Measurements from ENCODE around the gene SLC22A13. TPM values are rescaled to one million over a fixed set of nuclear protein-coding genes. Genes with fewer than 3 reads are reported as not detected.

Gene SLC22A13
- total and polyA plus RNA-seq, 2 of the 4 experiments (the other 2 are of a cell fraction): under 0.01 to 0.22 TPM

DNA sequence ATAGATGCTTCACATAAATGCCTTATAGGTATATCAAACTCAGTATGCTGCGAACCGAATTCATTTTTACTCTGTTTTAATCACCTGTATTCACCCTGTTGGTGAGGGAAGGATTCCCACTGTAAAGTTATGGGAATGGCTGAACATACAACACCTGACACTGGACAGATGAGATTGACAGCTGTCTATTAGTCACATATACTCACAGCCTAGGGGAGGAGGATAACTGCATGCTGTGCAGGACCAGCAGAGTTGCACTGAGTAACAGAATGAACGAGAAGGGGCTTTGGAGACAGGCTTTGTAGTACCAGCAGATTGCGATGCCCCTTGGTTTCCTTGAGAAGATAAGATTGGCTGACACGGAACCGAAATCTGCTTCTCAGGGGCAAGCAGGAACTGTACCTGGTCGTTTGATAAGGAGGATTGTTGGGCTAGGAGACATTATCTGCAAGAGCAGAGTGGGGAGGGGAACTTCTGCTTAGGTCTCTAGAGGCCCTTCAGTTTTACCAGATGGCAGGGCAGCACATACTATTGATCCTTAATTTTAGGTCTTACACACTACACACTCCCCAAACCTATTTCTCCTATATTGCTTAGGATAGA, 43.5 kb upstream of the SLC22A13 start:
- H2AFZ ChIP-seq (replicated peaks; ENCODE audit: low read length, poor library complexity): no peak overlapping the region
- peaks cover 11% of the 10 kb centered on the region; the same call in 1 of the 2 replicates for H4K20me1 ChIP-seq (ENCODE audit: insufficient read depth, low read length)

More for the DNA sequence above, 43.5 kb upstream of the SLC22A13 start:
- intact Hi-C loops (cut with micrococcal nuclease) (no loop called here), dilution Hi-C loops (cut with HindIII; ENCODE audit: low sequenced_read_pairs, unreplicated experiment) (no loop called here), in situ Hi-C loops (cut with MboI; ENCODE audit: low sequenced_read_pairs) (no loop called here)
- Histone ChIP-seq H3K27me3 (ENCODE audit: control insufficient read depth, insufficient read depth, low read length) (no peaks in the 10 kb centered on the region), H3K4me2 (ENCODE audit: low read depth, low read length) (no peak overlapping the region), H2AK9ac (replicated peaks; ENCODE audit: low read depth, low read length, poor library complexity) (no peak overlapping the region), H4K5ac (ENCODE audit: low read depth, low read length) (no peak overlapping the region), H3K9me1 (ENCODE audit: insufficient read depth, low read length) (peaks cover 8% of the 10 kb centered on the region; the same call in 1 of the 2 replicates), H3K79me1 (ENCODE audit: low read depth in 1 of 2, low read length in 2 of 2) (peaks cover 32 to 53% of the 10 kb centered on the region in 2 experiments), H3K18ac (ENCODE audit: low read depth, low read length) (no peak overlapping the region), H3K9ac (ENCODE audit: low read depth, low read length) (no peak overlapping the region), H3K4me1 (ENCODE audit: control insufficient read depth, insufficient read depth, low read length) (no peaks in the 10 kb centered on the region; the same call in 1 of the 2 replicates), H3K56ac (ENCODE audit: extremely low read depth, insufficient read depth, low read length) (no peak overlapping the region), H3K36me3 (ENCODE audit: control insufficient read depth, insufficient read depth, low read length) (peaks cover 11% of the 10 kb centered on the region), H2BK5ac (ENCODE audit: low read depth, low read length, poor library complexity, severe bottlenecking) (no peak overlapping the region), H3K14ac (replicated peaks; ENCODE audit: low read depth, low read length) (no peak overlapping the region), H2AK5ac (ENCODE audit: low read depth, low read length) (no peak overlapping the region), H2BK20ac (ENCODE audit: low read depth, low read length) (no peak overlapping the region), H2BK15ac (ENCODE audit: low read depth, low read length) (no peak overlapping the region), H4K91ac (ENCODE audit: insufficient read depth, low read depth, low read length) (no peak overlapping the region), H3K4me3 (ENCODE audit: insufficient read depth, low read depth, low read length) (no peak overlapping the region), H3K9me3 (ENCODE audit: control insufficient read depth, insufficient read depth, low read length) (no peaks in the 10 kb centered on the region), H2BK120ac (ENCODE audit: low read depth, low read length) (no peak overlapping the region), H4K8ac (ENCODE audit: low read depth in 2 of 2, low read length in 2 of 2) (no peak overlapping the region), H3K27ac (ENCODE audit: insufficient read depth, low read length) (no peak overlapping the region), H3K23ac (ENCODE audit: low read depth, low read length) (no peak overlapping the region), H3K4ac (ENCODE audit: low read depth, low read length) (no peak overlapping the region)
- CTCF ChIA-PET: no interaction called here
- DNase-seq (no peak), ATAC-seq (ENCODE audit: low read depth) (no peak)
- TF ChIP-seq RCOR1 (IDR thresholded peaks at IDR 0.05; ENCODE audit: insufficient replicate concordance, low read length): no peak
- TF ChIP-seq MXI1 (IDR thresholded peaks at IDR 0.05; ENCODE audit: borderline replicate concordance, low read depth, low read length): no peak
- no peak for TF ChIP-seq RFX5 (IDR thresholded peaks at IDR 0.05; ENCODE audit: low read depth, low read length)
- no peak for TF ChIP-seq NFE2L2 (IDR thresholded peaks at IDR 0.05; ENCODE audit: low read depth, low read length)
- no peak for TF ChIP-seq BHLHE40 (IDR thresholded peaks at IDR 0.05; ENCODE audit: low read depth, low read length)
- TF ChIP-seq RAD21 (IDR thresholded peaks at IDR 0.05; ENCODE audit: low read length): no peak
- TF ChIP-seq, protein P1, sequence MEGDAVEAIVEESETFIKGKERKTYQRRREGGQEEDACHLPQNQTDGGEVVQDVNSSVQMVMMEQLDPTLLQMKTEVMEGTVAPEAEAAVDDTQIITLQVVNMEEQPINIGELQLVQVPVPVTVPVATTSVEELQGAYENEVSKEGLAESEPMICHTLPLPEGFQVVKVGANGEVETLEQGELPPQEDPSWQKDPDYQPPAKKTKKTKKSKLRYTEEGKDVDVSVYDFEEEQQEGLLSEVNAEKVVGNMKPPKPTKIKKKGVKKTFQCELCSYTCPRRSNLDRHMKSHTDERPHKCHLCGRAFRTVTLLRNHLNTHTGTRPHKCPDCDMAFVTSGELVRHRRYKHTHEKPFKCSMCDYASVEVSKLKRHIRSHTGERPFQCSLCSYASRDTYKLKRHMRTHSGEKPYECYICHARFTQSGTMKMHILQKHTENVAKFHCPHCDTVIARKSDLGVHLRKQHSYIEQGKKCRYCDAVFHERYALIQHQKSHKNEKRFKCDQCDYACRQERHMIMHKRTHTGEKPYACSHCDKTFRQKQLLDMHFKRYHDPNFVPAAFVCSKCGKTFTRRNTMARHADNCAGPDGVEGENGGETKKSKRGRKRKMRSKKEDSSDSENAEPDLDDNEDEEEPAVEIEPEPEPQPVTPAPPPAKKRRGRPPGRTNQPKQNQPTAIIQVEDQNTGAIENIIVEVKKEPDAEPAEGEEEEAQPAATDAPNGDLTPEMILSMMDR (conservative IDR thresholded peaks at IDR 0.05; ENCODE audit: low read depth, low read length): no peak
- TF ChIP-seq POLR2A (IDR thresholded peaks at IDR 0.05; ENCODE audit: low read depth, low read length): no peak
- TF ChIP-seq, protein P2, sequence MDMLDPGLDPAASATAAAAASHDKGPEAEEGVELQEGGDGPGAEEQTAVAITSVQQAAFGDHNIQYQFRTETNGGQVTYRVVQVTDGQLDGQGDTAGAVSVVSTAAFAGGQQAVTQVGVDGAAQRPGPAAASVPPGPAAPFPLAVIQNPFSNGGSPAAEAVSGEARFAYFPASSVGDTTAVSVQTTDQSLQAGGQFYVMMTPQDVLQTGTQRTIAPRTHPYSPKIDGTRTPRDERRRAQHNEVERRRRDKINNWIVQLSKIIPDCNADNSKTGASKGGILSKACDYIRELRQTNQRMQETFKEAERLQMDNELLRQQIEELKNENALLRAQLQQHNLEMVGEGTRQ (IDR thresholded peaks at IDR 0.05; ENCODE audit: low read depth, low read length): no peak
- TF ChIP-seq CHD1 (IDR thresholded peaks at IDR 0.05; ENCODE audit: low read depth, low read length): no peak
- TF ChIP-seq FOS (IDR thresholded peaks at IDR 0.05; ENCODE audit: low read depth, low read length): no peak
- no peak for TF ChIP-seq MAFK (IDR thresholded peaks at IDR 0.05; ENCODE audit: low read depth, low read length)
- TF ChIP-seq CEBPB (IDR thresholded peaks at IDR 0.05; ENCODE audit: low read depth, low read length): no peak
- TF ChIP-seq SMC3 (IDR thresholded peaks at IDR 0.05; ENCODE audit: low read depth, low read length): no peak
- TF ChIP-seq MAZ (IDR thresholded peaks at IDR 0.05; ENCODE audit: borderline replicate concordance, low read depth, low read length): no peak
- TF ChIP-seq, protein P3, sequence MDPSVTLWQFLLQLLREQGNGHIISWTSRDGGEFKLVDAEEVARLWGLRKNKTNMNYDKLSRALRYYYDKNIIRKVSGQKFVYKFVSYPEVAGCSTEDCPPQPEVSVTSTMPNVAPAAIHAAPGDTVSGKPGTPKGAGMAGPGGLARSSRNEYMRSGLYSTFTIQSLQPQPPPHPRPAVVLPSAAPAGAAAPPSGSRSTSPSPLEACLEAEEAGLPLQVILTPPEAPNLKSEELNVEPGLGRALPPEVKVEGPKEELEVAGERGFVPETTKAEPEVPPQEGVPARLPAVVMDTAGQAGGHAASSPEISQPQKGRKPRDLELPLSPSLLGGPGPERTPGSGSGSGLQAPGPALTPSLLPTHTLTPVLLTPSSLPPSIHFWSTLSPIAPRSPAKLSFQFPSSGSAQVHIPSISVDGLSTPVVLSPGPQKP (IDR thresholded peaks at IDR 0.05; ENCODE audit: borderline replicate concordance, low read depth, low read length): no peak
- no CpG with 5 or more reads among the region's 7 CpGs for whole genome bisulfite sequencing, 2 experiments (ENCODE audit: extremely low coverage in 2 of 2, insufficient read length in 1 of 2)
- POLR2A ChIA-PET (ENCODE audit: unreplicated experiment): no interaction called here
- no TSS peak for BruUV-seq (replicated peaks)

Data from IMR-90 (cell line).